ENCODE results near the gene RAPGEF2. TPM values are rescaled to one million over a fixed set of nuclear protein-coding genes. Genes with fewer than 3 reads are reported as not detected.

The RAPGEF2 gene
- total RNA-seq, 4 donors from 2014 or later = 14.1 to 30.5 (median 21.4) TPM

- DNase-seq = no peak
- Histone ChIP-seq H3K4me3 (no peak overlapping the region), H3K36me3 (no peaks in the 10 kb centered on the region), H3K27ac (no peak overlapping the region), H3K27me3 (no peaks in the 10 kb centered on the region), H3K4me1 (no peaks in the 10 kb centered on the region), H3K9me3 (no peaks in the 10 kb centered on the region)
- 89 to 96% methylated on average over 2 of the region's 2 CpGs for WGBS, 2 donors
- TF ChIP-seq CTCF (IDR thresholded peaks at IDR 0.05) (no peak), POLR2A (IDR thresholded peaks at IDR 0.05) (no peak)
- intact Hi-C loops (cut with DNase I) = no loop called here
Observed at GRCh38 chr4:159129814-159130550, 27.1 kb downstream of the RAPGEF2 start.

- no peak for DNase-seq
- TF ChIP-seq POLR2A (IDR thresholded peaks at IDR 0.05) (no peak), CTCF (IDR thresholded peaks at IDR 0.05) (no peak)
- H3K9me3 ChIP-seq = no peaks in the 10 kb centered on the region
- H3K27ac ChIP-seq = no peak overlapping the region
- no peaks in the 10 kb centered on the region for H3K4me1 ChIP-seq
- H3K36me3 ChIP-seq = no peaks in the 10 kb centered on the region
- 88 to 91% methylated on average over 6 of the region's 6 CpGs for WGBS, 2 donors
- no peaks in the 10 kb centered on the region for H3K27me3 ChIP-seq
- no peak overlapping the region for H3K4me3 ChIP-seq
- intact Hi-C loops (cut with DNase I) = no loop called here
Observed at GRCh38 chr4:159131564-159131963, 28.7 kb downstream of the RAPGEF2 start.

- intact Hi-C loops (cut with DNase I) = no loop called here
Observed at GRCh38 chr4:159134429-159134828, 31.6 kb downstream of the RAPGEF2 start.

DNA sequence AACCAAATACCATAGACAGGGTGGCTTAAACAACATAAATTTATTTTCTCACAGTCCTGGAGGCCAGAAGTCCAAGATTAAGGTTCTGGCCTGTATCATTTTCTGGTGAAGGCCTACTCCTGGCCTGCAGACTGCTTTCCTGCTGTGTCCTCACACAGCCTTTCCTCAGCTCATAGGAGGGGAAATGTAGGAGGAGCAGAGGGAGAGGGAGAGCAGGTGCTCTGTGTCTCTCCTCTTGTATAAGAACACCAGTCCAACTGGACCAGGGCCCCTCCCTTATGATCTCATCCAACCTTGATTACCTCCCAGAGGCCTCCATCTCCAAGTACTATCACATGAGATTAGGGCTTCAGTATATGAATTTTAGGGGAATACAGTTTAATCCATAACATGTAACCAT, 34.3 kb downstream of the RAPGEF2 start:
- DNase-seq = no peak
- peaks cover 0 to 11% (median 8%) of the 10 kb centered on the region in 3 donors for H3K4me1 ChIP-seq
- H3K4me3 ChIP-seq = no peak overlapping the region
- no peak overlapping the region for H3K27ac ChIP-seq
- no peaks in the 10 kb centered on the region for H3K36me3 ChIP-seq
- intact Hi-C loops (cut with DNase I) = no loop called here
- TF ChIP-seq CTCF (IDR thresholded peaks at IDR 0.05) (no peak), POLR2A (IDR thresholded peaks at IDR 0.05) (no peak)
- H3K9me3 ChIP-seq = no peaks in the 10 kb centered on the region
- no peaks in the 10 kb centered on the region for H3K27me3 ChIP-seq

More at GRCh38 chr4:159134429-159134828, 31.6 kb downstream of the RAPGEF2 start:
- no peaks in the 10 kb centered on the region for H3K27me3 ChIP-seq
- H3K27ac ChIP-seq = no peak overlapping the region
- H3K4me3 ChIP-seq = no peak overlapping the region
- H3K4me1 ChIP-seq = peaks cover 0 to 6% (median 4%) of the 10 kb centered on the region in 3 donors
- WGBS, 2 donors = 74 to 80% methylated on average over 2 of the region's 2 CpGs
- no peaks in the 10 kb centered on the region for H3K9me3 ChIP-seq
- H3K36me3 ChIP-seq = no peaks in the 10 kb centered on the region
- no peak for TF ChIP-seq POLR2A (IDR thresholded peaks at IDR 0.05)
- TF ChIP-seq CTCF (IDR thresholded peaks at IDR 0.05) = no peak
- no peak for DNase-seq

DNA sequence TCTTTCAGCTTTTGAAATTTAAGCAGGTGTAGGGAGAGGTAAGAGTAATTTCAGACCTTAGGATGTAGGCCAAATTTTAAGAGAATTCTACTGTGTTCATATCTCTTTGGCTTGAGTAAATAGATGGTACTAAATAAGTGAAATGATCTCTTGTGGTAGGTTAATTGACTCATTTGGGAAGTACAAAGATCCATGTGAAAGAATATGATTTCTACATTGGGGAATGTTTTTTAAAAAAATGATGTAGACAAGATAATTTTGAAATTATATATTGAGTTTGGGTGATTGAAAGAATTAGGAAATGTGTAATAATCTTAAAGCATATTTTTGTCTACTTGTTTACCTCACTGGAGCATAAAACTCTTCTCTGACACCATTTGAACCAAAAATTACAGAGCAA, 35.6 kb downstream of the RAPGEF2 start:
- no peak for TF ChIP-seq POLR2A (IDR thresholded peaks at IDR 0.05)

More for the DNA sequence above, 35.6 kb downstream of the RAPGEF2 start:
- no peak overlapping the region for H3K4me3 ChIP-seq
- H3K9me3 ChIP-seq = no peaks in the 10 kb centered on the region
- peaks cover 0 to 11% (median 8%) of the 10 kb centered on the region in 3 donors for H3K4me1 ChIP-seq
- no peak overlapping the region for H3K27ac ChIP-seq
- no peaks in the 10 kb centered on the region for H3K27me3 ChIP-seq
- intact Hi-C loops (cut with DNase I) = no loop called here
- DNase-seq = no peak
- H3K36me3 ChIP-seq = no peaks in the 10 kb centered on the region
